Ureter (tissue), 1 donor: ENCODE results near the gene GPBP1L1. TPM values are rescaled to one million over a fixed set of nuclear protein-coding genes. Genes with fewer than 3 reads are reported as not detected.
"Not testable (repeated sequence)": the region's sequence is repeated elsewhere in the genome, so short reads cannot be mapped to it uniquely, and the experiment has no call there.

Experiments
- DNase-seq: peaks from one replicate; pipeline ENCODE4 v3.0.0-alpha.2; 2020; ENCODE audit warnings: low spot score
- total RNA-seq: library from RNA; stranded (reverse); gene quantifications from one replicate; pipeline ENCODE4 v1.2.4, GENCODE V29; 2023
- donor health status: DM: yes; HTN: yes; CAD: no.

Gene GPBP1L1, protein sequence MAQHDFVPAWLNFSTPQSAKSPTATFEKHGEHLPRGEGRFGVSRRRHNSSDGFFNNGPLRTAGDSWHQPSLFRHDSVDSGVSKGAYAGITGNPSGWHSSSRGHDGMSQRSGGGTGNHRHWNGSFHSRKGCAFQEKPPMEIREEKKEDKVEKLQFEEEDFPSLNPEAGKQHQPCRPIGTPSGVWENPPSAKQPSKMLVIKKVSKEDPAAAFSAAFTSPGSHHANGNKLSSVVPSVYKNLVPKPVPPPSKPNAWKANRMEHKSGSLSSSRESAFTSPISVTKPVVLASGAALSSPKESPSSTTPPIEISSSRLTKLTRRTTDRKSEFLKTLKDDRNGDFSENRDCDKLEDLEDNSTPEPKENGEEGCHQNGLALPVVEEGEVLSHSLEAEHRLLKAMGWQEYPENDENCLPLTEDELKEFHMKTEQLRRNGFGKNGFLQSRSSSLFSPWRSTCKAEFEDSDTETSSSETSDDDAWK
- 134 TPM for total RNA-seq

DNA sequence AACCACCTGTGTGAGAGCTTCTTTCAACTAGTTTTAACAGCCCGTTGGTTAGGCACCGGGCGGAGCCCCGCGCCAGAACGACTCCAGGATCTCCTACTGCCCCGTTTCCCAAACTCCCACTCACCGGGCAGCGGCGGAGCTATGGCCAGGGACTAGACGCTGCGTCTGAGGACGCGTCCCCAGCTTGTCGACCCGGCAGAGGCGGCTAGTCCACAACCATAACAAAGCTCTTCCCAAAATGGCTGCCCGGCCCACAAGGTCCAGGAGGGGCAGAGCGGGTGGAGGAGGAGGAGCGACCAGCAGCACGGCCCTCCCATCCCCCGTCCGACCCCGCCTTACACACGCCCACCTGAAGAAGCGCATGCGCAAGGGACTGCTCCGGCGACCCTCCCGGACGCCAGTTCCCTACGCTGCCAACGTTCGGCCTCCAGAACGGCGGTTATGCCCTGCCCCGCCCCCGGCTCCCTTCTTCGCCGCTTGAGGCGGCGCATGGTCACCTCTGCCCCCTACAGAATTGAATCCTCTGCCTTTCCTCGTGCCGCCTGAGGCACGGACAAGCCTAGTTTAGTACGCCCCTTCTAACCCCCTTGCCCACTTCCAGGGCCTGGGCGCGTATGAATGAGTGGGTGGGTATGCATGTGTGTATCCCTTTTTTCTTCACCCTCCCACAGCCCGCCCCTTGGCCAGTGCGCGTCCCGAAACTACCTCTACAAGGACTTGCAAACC lies at the start of gene GPBP1L1:
Gene GPBP1L1, minus strand, starts transcription at position 246 of the 726 bp plus-strand sequence. CDS start 27,446 bp downstream, outside the sequence.
- DNase-seq, result peak; percentile 98

DNA sequence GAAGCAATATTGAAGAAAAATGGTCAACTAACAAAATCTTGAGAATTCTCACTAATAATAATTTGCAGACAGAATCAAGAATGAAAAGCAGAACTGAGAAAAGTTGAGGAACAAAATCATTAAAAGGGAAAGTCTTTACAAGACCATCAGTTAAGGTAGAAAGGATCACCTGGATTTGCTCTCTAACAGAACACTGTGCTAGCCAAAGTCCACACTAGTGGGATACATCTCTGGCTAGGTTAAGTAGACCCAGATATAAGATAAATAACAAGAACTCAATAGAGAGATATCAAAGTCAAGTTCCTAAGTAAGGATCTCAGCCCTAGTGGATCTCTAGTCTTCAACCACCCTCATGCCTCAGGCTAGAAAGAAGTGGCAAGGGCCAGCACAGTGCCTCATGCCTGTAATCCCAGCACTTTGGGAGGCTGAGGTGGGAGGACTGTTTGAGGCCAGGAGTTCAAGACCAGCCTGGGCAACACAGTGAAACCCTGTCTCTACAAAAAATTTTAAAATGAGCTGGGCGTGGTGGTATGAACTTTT lies 44.5 kb upstream of the GPBP1L1 start:
- DNase-seq, result no peak

DNA sequence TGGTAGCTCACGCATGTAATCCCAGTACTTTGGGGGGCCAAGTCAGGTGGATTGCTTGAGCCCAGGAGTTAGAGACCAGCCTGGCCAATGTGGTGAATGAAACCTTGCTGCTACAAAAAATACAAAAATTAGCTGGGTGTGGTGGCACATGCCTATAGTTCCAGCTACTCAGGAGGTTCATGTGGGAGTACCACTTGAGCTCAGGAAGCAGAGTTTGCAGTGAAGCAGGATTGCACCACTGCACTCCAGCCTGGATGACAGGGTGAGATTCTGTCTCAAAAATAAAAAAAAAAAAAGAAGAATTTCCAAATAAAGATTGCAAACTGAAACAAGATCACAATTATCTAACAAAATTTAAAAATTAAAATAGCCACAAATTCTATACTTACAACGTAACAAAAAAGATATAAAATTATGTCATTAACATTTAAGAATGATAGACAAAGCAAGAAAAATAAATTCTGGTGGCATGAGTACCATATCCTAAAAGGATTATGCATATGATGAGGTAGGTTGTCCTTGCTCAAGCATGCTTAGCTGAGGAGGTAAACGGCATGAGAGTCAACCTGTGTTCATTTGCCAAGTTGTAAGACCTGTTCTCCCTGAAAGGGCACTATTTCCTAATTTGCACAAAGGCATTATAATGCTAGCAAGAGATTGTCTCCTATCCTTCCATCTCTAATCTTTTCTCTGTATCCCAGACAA lies 43.9 kb upstream of the GPBP1L1 start:
- DNase-seq, result peak; percentile 51

DNA sequence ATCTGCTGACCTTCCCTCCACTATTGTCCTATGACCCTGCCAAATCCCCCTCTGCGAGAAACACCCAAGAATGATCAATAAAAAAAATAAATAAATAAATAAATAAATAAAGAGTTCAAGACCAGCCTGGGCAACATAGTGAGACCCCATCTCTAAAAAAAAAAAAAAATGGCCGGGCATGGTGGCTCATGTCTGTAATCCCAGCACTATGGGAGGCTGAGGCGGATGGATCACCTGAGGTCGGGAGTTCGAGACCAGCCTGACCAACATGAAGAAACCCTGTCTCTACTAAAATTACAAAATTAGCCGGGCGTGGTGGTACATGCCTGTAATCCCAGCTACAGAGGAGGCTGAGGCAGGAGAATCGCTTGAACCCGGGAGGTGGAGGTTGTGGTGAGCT lies 39.7 kb upstream of the GPBP1L1 start:
- not testable (repeated sequence) for DNase-seq

DNA sequence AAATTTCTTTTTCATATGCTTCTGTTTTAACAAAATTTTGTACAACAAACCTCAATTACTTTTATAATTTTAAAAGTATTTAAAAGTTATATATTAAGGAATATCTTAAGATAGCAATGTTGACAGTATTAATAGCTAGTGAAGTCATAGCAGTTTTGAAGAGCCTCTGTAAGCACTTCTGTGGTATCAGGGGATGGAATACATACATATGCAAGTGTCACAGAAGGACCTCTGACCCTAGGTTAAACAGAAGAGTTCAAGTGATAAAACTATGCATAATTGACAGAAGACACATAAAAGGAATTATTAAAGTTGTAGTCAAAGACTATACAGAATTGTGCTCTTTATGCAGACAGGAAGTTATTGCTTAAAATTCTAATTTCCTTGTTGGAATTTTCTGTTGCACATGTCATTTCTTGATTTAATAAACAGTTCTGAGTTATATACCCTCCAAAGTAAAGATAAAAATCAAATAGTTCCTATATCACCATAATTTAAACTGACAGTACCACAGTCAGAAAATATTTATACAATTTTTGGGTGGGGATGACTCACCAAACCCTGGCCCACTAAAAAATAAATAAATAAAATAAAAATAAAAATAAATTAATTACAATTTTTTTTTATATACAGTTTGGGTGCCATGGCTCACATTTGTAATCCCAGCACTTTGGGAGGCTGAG lies 37.1 kb upstream of the GPBP1L1 start:
- no peak for DNase-seq

DNA sequence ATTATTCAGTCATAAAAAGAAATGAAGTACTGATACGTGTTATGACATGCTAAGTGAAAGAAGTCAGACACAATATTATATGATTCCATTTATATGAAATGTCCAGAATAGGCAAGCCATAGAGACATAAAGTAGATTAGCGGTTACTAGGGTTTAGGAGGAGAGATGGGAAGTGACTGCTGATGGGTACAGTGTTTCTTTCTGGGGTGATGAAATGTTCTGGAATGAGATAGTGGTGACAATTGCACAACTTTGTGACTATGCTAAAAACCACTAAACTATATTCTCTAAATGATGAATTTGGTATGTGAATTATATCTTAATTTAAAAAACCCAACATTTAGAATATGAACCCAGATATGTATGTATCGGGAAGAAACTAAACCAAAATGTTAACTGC lies 36.5 kb upstream of the GPBP1L1 start:
- DNase-seq, result no peak

DNA sequence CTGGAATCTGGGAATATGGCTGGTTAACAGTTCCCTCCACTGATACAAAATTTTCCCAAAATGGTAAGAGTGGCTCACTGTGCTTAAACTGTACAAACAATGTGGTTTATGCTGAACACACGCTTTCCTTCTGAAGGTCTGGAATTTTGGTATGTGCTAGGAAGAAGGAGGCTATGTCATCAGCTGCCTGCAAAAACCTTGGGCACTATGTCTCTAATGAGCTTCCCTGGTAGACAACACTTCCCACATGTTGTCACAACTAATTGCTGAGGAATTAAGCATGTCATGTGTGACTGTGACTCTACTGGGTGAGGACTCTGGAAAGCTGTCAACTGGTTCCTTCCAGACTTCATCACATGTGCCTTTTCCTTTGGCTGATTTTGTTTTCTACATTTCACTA lies 34.9 kb upstream of the GPBP1L1 start:
- DNase-seq, result no peak

DNA sequence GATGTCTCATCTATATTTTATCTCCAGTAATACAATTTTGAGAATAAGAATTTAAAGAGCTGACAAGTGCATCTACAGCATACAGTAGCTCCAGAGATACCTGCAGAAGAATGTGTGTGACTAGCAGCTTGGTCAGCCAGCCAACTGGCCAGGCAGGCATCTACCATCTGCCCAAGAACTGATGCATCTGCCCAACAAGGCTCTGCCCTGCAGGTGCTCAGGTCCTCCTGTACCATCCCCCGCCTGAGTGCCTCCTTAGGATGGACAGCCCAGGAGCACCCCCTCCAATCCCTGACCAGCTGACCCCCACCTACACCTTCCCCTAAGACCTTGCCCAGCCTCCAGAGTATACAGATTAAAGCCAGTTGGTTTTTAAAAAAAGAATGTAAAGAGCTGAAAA lies 32.0 kb upstream of the GPBP1L1 start:
- DNase-seq, result no peak

DNA sequence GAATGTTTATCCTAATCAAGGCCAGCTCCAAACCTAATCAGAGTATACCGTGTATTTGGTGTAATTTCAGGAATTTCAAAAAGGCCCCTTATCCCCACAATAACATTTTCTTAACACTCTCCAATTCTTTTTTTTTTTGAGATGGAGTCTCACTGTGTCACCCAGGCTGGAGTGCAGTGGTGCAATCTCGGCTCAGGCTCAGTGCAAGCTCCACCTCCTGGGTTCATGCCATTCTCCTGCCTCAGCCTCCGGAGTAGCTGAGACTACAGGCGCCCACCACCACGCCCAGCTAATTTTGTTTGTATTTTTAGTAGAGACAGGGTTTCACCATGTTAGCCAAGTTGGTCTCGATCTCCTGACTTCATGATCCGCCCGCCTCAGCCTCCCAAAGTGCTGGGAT lies 31.1 kb upstream of the GPBP1L1 start:
- DNase-seq, result not testable (repeated sequence)

DNA sequence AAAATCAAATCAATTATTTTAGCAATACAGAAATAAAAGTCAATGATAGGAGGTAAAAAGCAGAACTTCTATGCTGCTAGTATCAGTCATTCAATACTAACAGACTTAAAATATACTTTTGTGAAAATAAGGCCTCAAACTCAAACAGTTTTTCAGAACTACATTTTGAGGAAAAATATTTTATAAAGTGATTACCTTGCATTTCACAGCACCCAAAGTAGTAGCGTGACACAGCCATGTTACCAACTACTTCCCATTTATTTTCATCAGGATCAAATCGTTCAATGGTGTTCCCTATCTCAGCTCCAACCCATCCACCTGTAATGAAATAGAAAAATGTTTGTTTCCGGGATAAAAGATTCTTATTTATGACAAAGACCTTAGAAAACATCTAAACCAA lies 30.4 kb upstream of the GPBP1L1 start:
- no peak for DNase-seq

DNA sequence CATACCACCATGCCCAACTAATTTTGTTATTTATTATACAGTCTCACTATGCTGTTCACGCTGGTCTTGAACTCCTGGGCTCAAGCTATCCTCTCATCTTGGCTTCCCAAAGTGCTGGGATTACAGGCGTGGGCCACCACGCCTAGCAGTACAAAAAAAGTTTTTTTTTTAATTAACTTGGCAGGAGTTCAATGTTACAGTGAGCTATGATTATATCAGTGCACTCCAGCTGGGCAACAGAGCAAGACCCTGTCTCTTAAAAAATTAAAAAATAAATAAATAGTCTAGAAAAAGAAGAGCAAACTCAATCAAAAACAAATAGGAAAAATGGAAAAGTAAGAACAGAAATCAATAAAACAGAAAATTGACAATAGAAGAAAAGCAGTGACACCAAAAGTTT lies 27.4 kb upstream of the GPBP1L1 start:
- DNase-seq, result no peak

DNA sequence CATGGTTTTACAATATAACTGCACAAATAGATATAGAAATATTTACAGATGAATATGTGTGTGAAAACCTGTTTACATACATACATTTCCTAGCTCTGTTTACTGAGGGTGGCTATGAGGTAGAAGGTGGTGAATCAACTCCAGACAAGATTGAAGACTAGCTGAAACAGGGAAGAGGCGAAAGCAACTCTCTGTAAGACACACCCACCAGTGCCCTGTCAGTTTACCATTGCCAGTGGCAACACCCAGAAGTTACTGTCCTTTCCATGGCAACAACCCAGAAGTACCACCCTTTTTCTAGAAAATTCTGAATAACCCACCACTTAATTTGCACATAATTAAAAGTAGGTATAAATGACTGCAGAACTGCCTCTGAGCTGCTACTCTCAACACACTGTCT lies 18.3 kb upstream of the GPBP1L1 start:
- DNase-seq, result no peak

DNA sequence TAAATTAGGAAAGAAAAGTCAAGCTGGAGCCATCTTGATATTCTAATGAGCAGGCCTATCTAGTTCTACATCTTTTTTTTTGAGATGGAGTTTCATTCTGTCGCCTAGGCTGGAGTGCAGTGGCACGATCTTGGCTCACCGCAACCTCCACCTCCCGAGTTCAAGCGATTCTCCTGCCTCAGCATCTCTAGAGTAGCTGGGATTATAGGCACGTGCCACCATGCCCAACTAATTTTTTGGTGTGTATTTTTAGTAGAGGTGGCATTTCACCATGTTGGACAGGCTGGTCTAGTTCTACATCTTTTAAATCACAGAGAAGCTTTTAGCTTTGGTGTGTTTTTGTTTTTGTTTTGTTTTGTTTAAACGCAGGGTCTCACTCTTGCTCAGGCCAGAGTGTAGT lies 8.5 kb upstream of the GPBP1L1 start:
- no peak for DNase-seq

DNA sequence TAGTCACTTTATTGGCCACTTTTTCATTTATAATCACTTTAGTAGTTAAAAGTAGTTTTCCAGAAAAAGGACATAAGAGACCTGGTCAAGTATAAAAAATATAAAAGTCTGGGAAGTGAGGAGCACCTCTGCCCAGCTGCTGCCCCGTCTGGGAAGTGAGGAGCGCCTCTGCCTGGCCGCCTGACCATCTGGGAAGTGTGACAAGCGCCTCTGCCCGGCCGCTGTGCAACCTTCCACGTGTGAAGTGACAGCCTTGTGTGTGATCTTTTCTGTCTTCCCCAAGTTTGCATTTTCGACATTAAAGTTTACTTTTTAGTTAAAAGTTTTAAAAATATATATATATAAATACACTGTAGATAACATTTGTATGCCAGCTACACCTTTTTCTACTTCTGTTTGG lies 7.5 kb upstream of the GPBP1L1 start:
- DNase-seq, result not testable (repeated sequence)

DNA sequence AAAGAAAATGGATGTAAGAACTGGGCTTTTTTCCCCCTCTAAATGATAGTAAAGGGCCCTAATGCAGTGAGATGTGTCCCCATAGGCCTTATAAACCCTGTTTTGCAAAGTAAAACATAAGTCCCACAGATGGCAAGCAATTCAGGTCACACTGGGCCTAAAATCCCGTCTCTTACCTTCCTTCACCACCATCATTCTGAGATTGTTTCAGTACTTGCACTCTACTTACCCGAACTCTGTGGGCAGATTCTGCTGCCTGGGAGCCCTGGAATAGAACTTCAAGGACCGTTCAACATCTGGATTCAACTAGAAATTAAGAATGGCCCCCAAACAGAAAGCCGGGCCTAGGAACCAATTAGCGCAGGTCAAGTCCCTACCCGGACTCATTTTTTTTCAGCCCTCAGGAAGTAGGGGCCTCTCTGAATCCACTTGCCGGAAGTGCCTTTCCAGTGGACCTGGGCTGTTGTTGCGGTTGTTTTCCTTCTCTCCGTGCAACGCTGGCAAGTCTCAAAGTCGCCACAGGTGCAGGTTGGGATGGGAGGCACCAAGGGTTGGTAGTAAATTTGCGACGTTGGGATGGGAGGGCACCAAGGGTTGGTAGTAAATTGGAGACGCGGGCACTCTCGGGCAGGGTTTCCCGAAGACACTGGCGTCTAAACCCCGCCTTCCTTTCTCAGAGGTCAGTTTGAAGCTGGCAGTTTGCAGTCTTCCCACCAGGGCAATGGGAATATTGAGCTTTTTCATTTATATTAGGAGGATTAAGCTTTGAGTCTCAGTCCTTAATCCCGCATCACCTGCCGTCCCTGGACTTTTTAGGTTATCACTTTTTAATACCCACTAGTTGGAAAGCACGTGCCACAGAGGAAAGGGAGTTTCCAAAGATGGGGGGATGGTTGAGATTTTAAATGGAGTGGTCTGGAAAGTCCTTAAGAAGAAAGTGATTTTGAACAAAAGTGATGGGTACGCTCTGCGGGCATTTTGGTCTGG lies 1.7 kb upstream of the GPBP1L1 start, which contains the start of gene TMEM69:
Gene TMEM69, plus strand, starts transcription at position 428 of the 987 bp plus-strand sequence. CDS start 2,888 bp downstream, outside the sequence.
- DNase-seq, result peak; percentile 85

DNA sequence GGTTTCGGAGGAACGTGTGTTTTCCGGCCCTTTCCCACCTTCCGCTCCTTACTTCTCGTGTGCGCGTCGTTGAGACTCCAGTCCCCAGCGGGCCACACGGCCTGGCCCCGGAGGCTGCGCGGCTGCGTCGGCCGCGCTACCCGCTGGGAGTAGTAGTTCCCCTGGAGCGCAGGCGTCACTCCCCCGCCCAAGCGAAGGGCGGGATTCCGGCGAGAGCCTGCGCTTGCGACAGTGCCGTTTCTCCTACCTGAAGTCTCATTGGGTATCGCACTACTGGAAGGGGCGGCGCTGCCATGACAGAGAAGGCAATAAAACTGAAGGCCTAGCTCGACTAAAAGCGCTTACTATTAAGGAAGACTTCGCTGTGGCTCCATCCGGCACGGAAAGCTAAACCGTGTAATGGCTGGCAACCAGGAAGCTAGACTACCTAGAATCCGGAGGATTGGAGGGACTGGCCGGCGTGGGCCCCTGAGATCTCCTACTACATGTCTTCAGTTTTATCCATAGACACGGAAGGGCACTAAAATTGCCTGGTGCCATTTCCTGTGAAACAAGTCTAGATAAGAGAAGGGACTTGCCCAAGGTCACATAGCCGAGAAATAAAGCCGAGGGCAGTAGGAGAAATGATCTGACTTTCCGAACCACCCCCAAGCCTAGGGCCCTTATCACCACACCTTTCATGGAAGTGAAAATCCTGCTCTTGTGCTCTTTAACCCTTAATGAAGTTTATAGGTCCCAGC lies 851 bp upstream of the GPBP1L1 start:
- DNase-seq, result peak; percentile 98

DNA sequence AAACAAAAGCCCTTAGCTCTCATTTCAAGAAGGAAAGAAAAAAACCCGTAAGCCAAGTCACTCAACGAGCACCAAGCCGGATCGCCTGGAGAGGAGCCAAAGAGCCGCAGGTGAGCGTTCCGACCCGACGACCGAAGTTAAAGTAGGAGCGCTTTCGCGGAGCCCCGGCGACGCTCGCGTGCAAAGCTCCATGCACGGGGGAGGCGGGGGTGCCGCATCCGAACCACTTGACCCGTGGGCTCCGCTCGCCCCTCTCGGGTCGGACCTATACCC lies 382 bp downstream of the GPBP1L1 start:
- peak; percentile 76 for DNase-seq

DNA sequence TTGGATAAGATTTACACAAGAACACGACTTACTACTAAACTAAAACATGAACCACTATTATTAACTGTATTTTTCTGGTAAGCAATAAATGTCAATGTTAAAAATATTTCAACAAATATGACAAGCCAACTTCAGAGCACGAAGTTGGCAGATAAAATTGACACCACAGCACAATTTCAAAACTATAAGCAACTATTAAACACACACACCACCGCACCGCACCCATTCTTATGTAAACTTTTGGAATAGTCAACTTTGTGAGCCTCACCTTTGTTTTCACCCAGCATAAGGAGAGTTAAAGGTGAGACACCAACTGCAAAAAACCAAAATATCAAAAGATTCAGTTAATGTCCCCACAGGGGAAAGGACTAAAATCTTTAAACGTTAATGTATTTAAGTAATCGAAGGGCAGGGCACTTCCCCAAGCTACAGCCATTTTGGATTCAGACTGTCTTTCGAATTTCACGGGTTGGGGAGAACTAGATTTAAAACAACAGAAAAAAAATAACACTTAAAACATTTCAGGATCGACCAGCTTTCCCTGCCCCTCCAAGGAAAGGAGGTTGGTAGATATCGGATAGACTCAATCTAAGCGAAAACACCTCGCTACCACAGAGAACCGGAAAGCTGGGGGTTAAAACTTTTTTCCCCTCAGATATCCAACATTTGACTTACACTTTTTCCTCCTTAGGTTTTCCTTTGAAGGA lies 872 bp downstream of the GPBP1L1 start:
- DNase-seq, result no peak

DNA sequence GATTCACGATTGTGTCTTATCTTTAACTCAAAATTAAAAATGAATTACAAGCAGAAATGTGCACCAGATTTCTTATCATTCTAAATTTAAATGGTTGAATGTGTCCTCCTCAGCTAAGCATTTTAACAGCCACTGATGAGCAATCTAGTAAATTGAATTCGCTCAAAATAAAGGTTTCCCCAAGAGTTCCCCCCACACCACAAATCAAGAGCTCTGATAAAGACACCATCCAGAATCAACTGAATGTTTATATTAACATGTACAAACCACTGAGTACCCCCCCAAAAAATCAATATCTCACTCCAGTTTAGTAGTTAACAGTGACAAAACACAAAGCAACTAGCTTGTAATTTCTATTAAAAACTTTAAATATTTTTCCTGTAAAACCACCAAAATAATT lies 1.9 kb downstream of the GPBP1L1 start:
- no peak for DNase-seq
